ENCODE measurements around the gene VWC2. TPM values are rescaled to one million over a fixed set of nuclear protein-coding genes. Genes with fewer than 3 reads are reported as not detected.

The VWC2 gene
- 1 to 10 TPM; 3.0 to 5.9 TPM for total RNA-seq
- long read RNA-seq, partial matches to known transcripts, result 0 of 2 reads
- long read RNA-seq, other reads (novel, unspliced or antisense), result 2 of 2 reads

DNA sequence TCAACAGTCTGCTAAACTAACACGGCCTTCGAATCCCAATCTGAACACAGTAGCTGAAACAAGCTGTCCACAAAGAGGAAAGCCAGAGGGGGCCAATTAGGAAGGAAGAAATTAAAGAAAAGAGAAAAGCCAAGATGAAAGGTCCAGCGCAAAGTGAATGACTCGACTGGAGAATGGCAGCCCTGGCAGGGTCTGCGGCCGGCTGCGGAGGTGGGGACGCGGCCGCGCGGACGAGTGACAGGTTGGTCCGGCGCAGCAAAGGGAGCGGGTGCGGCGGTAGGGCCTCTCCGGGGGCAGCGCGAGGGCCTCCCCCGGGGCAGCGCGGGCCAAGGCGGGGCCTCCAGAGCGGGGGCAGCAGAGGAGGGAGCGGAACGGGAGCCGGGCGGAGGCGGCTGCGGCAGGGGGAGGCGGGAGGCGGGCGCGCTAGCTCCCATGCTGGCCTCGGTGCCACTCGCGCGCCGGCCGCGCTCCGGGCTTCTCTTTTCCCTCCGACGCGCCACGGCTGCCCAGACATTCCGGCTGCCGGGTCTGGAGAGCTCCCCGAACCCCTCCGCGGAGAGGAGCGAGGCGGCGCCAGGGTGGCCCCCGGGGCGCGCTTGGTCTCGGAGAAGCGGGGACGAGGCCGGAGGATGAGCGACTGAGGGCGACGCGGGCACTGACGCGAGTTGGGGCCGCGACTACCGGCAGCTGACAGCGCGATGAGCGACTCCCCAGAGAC, at the start of gene VWC2:
VWC2 (plus strand) TSS at position 421 of the 718 bp plus-strand sequence. CDS start 1,798 bp downstream, outside the sequence.
- intact Hi-C loops (cut with DNase I), result no loop called here
- peak; percentile 47 for DNase-seq
- ATAC-seq, result peak; percentile 75 to 76

DNA sequence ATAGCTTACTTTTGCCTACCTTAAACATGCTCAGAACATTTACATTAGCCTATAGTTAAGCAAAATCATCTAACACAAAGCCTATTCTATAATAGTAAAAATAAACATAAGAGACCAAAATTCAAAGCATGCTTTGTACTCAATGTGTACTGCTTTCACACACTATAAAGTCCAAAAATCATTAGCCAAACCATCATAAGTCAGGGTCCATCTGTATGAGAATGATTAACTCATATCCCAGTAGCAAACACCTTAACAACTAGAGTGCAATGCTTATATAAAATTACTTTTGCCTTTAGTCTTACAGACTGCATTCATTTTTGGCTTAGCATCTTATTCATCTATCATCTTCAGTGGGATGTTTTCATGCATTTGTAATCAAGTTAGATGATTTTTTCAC, 49.4 kb upstream of the VWC2 start:
- intact Hi-C loops (cut with DNase I), result no loop called here
- ATAC-seq (no peak), DNase-seq (no peak)

DNA sequence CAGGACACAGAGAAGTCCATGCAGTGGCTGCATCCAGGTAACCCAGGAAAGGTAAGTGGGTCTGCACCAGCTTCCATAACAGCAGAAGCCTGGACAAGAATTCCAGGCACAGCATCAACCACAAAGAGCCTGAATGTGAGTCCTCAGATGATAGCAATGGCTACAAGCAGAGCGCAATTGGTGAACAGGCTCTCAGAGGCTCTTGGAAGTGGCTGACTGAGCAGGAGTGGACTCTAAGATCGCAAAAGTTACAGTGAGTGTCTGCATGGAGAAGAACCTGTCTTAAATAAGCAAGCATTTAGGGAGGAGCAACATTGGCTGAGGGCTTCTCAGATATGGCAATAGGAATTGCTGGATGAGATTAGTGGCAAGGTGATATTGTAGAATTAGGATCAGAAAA, 41.6 kb upstream of the VWC2 start:
- no peak for ATAC-seq
- DNase-seq, result no peak
- intact Hi-C loops (cut with DNase I), result no loop called here

DNA sequence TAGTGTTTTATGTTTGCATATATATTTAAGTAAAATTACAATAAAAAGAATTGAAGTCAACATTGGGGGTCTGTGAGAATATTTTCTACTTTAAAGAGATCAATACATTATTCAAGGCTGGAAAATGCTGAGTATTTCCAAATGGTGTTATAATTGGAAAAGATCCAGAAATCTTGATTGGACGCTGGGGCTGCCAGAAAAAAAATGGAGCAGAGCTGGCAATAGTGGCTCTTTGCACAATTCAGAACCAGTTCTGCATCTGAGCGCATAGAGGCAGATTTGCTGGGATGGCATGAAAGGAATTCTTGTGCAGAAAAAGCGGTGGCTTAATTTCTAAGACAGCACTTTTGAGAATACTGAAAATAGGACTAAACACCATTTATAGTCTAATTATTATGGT, 10.8 kb upstream of the VWC2 start:
- ATAC-seq, result no peak
- intact Hi-C loops (cut with DNase I), result no loop called here
- DNase-seq, result no peak

DNA sequence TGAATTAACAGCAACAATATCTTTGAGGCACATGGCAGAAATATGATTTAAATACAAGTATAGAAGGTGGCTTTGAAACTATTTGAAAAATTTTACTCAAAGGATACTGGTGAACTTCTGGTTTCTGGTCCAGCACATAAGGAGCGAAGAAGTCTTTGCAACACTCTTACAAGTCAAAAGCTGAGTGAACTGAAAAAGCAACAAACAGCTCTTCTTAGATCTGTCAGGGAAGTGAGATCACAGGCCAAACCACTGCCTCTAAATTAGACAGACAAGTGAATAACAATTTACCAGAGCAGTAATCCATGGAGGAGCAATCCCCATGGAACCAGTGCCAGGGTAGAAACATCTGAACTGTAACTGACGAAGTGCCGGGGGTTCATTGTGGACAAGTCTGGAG, 9.6 kb upstream of the VWC2 start:
- intact Hi-C loops (cut with DNase I), result no loop called here

DNA sequence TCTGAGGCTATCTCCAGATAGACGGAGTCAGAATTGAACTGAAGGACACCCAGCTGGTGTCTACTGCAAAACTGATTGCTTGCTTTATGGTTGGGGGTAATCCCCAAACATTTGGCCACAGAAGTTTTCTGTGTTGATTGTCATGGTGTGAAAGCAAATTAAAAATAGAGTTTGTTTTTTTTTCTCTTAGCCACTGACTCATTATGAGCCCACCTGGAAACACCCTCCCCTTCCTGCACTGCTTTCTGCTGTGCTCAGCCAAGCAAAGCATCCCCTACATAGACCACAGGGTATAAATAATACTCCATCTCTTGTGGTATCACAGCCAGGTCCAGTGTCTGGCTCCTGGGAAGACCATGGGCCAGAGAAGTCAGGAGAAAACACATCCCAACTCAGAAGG, 6.5 kb upstream of the VWC2 start:
- intact Hi-C loops (cut with DNase I), result no loop called here
- ATAC-seq, result no peak
- no peak for DNase-seq

More for the DNA sequence above, 9.6 kb upstream of the VWC2 start:
- DNase-seq (no peak), ATAC-seq (no peak)

GRCh38 chr7:49767719-49768118, 5.7 kb upstream of the VWC2 start:
- ATAC-seq (no peak), DNase-seq (no peak)
- intact Hi-C loops (cut with DNase I), result no loop called here

DNA sequence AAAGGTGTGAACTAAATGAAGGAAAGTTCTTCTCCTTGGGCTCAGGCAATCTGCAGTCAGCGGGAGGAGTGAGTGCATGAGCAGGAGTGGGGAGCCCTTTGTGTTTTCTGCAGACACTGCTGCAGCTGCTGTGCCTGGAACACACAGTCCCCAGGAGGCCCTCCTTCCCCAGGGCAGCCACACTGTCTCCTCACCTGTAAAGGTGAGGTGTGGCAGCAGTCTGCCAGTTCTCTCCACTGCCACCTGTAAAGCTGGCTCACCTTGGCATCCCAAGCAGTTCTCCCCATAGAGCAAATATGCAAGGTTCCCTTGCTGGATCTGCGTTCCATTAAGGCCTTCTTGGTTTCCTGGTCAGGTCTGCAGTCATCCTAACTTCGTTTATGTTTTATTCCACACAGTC, 5.2 kb upstream of the VWC2 start:
- intact Hi-C loops (cut with DNase I), result no loop called here
- no peak for ATAC-seq
- no peak for DNase-seq

DNA sequence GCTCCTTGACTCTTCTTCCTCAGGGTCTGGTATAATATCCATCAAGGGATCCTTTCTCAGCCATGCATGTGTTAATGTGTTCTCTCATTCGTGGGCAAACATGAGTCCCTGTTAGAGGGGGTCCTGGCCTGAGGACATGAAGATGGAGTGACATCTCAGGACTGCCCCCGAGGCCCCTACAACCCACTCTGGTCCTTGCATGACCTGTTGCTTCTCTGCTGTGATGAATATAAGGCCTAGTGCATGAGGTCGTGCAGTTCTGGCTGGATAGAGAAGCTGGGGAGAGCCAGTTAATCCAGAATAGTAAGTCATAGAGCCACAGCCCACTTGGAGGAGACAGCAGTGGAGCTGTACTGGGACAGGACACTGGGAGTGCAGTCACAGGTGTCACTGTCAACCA, 4.6 kb upstream of the VWC2 start:
- intact Hi-C loops (cut with DNase I), result no loop called here
- ATAC-seq (no peak), DNase-seq (no peak)

DNA sequence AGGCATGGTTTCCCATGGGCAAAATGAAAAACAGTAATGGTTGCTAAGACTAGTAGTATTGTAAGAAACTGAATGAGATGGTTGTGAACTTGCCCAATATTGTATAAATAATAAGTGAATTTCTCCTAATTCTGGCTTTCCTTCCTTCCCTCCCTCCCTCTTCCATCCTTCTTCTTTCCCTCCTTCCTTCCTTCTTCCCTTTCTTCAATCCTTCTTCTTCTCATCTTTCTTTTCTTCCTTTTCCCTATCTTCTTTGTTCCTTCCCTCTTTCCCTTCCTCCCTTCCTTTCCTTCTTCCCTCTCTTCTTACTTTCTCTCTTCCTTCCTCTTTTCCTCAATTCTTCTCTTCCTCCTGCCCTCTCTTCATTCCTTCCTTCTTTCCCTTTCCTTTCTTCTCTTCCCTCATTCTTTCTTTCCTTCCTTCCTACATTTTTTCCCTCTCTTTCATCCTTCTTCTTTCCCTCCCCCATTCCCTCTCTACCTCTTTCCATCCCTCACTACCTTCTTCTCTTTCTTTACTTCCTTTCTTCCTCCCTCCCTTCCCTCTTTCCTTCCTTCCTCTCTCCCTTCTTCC, 4.1 kb upstream of the VWC2 start:
- intact Hi-C loops (cut with DNase I), result no loop called here
- DNase-seq, result no peak
- ATAC-seq, result no peak

GRCh38 chr7:49770838-49771237, 2.6 kb upstream of the VWC2 start:
- ATAC-seq, result no peak
- intact Hi-C loops (cut with DNase I), result no loop called here
- DNase-seq, result no peak

GRCh38 chr7:49771427-49772176, 1.8 kb upstream of the VWC2 start:
- ATAC-seq (no peak), DNase-seq (no peak)
- intact Hi-C loops (cut with DNase I), result no loop called here

GRCh38 chr7:49772916-49773217, 571 bp upstream of the VWC2 start:
- DNase-seq, result no peak
- intact Hi-C loops (cut with DNase I), result no loop called here
- no peak for ATAC-seq

- DNase-seq (no peak), ATAC-seq (peak; percentile 43 to 58)
- intact Hi-C loops (cut with DNase I), result no loop called here
Observed at GRCh38 chr7:49773936-49774458, 559 bp downstream of the VWC2 start.

DNA sequence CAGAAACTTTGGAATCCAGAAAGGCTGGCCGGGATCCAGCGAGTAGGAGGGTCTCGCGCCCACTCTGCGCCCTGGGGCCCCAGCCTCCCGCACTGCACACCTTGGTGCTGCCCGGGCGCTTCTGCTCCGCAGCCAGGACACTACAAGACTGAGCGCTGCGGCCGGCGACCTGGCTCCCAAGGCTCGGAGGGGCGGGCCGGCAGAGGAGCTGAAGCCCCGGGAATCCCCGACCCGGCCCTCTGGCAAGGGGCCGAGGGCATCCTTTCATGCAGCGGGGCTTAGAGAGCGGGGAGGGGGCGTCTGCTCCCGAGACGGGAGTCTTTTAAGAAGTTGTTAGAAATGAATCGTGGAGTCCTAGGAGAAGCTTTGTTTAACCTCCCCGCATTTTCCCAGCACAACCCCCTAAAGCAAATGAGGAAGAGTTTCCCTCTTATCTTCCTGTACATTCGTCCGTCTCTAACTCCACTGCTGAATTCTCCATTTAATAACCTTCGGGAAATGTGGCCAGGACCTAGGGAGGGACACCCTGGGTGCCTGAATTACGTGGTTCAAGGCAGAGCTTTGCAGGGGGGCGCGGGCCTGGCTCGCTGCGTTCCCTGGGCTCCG, 1.1 kb downstream of the VWC2 start:
- intact Hi-C loops (cut with DNase I), result no loop called here
- ATAC-seq (peak; percentile 32 to 36), DNase-seq (no peak)

- ATAC-seq (peak; percentile 29 to 50), DNase-seq (peak; percentile 34)
- intact Hi-C loops (cut with DNase I), result no loop called here
Observed at GRCh38 chr7:49775065-49775948, 1.9 kb downstream of the VWC2 start.

DNA sequence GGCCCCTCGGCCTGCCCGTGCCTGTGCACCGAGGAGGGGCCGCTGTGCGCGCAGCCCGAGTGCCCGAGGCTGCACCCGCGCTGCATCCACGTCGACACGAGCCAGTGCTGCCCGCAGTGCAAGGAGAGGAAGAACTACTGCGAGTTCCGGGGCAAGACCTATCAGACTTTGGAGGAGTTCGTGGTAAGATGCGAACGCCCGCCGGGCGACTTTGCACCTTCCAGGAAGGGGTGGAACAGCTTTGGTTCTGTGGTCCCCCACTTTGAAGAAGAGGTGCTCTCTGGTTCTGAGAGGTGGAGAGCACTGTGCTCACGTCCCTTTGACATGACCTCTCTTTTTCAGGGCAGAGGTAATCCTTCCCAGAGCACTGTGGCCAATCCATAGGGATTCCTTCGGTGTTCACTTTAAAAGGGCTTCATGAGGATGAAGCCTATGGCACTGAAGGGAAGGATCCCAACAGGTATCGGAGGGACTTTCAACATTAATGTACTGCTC, 2.6 kb downstream of the VWC2 start:
- intact Hi-C loops (cut with DNase I), result no loop called here
- peak in 1 of 2 donors; percentile 12 for ATAC-seq

DNA sequence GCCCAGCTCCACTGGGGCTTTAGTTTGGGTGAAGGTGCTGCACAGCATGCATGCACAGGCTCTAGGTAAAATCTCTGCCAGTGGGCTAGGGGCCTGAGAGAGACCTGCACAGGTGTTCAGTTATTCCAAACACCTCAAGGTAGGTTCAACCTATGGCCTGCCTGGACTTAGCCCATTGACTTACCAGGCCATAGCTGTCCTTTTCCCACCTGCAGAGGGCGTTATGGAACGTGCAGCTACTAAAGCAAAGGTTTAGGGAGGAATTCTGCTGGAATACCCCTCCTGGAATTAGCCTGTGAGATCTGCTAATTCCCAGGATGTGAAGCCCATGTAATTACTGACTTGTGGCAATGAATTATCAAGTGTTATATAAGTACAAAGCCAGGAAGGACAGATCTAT, 3.6 kb downstream of the VWC2 start:
- intact Hi-C loops (cut with DNase I), result no loop called here
- ATAC-seq (no peak), DNase-seq (no peak)

More for the DNA sequence above, 2.6 kb downstream of the VWC2 start:
- no peak for DNase-seq

Measured in left cardiac atrium (tissue), 4 donors.